Posterior cingulate gyrus (tissue), 11 donors: ENCODE data around the gene ACOXL.
A peak's percentile ranks its signal among the peaks of the same experiment; 100 is the strongest.

Experiments used
- DNase-seq, 10 donors: peaks; one replicate each; pipeline versions ENCODE4 v3.0.0 to v3.0.0-alpha.2; 2020 to 2021; ENCODE audit warnings: mixed read lengths in 3 of 10
- intact Hi-C: fragments of 100-400 bp; cut with DNase I; formaldehyde crosslinking; loops from one replicate; pipeline ENCODE4 v1.15.1; 2023

ACOXL gene

DNA sequence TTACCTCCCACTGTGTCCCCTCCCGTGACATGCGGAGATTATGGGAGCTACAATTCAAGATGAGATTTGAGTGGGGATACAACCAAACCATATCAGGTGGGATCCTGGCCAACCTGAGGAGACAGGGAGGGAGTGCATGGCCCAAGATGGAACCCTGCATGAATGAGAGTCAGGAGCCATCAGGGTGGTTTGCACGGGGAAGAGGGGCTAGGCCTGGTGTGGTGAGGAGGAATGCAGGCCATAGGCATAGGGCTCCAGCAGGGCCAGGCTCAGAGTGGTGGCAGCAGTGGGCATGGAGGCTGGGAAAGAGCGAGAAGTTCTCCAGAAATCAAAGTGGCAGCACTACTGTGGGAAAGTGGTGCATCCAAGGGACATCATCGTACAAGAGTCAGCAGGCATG is 314.3 kb downstream of the ACOXL start:
- no peak for DNase-seq
- intact Hi-C loops = no loop called here

DNA sequence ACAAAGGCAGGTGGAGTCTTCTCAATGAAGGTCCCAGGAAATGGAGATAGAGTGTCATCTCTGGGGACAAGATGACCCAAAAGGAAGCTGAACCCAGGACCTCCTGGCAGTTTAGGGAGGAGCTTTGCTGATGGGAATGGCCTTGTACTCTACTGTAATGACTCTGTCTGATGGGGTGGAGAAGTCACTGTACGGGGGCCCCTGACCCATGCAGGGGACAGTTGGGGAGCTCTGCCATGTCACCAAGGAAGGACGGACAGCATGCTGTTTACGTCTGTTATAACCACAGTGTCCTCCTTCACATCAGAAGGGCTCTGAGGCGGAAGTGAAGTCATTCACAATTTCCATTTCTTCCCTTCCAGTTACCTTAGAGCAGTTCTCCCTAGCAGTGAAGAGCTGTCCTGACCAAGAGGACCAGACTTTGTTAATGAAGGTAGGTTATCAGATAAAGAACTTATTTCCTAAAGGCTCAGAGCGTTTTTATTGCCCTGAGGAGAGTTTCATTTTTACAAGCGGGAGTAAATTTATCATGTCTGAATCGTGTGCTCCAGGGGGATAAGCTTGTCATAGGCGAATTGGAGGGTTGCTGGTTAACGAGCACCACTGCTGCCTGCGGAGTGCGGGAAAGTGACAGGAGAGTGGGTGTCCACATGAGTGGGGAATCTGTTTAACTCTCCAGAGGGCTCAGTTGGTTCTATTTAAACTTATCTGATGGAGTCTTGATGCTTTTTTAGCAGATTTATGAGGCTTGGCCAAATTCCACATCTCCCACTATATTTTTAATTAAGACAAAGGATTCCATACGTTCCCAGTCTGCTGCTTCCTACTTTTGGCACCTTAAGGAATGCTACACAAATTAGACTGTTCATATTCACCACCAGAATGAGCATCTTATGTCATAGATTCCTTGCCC is 316.7 kb downstream of the ACOXL start:
- intact Hi-C loops = no loop called here
- no peak for DNase-seq

DNA sequence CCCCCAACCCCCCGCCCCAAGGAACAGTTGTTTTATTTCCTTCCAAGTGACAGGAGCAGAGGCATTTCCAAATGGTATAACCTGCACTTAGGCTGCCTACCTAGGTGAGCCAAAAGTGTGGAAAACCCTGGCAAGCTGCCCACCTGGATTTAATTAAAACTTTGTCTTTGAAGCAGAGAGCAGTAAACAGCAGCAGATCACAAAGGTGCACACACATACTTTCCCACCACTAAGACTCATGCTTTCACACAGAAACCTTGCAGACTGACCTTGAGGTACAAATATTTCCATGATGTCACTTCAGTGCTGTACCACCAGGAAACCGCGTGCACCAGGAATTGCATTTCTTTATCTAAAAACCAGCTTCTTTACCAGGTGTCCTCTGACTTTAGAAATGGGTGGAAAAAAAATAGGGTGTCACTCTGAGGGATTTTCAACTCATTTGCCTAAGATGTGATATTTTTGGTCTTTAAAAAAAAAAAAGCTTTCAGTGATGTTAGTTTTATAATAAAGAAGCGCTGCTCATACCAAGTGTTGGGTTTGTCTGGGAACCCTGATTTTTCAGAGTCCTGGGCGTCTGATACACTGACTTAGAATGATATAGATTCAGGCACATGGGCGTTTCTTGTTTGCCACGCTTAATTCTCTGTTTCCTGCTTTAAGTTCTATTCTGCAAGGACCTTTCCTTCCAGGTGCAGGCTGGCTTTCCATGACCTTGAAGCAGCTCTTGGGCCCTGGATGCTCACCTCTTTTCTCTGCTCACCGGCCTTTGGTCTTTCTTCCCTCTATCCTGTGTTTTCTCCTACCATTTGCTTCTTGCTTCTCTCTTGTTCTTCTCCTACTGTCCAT is 317.6 kb downstream of the ACOXL start:
- intact Hi-C loops = no loop called here
- DNase-seq = no peak

DNA sequence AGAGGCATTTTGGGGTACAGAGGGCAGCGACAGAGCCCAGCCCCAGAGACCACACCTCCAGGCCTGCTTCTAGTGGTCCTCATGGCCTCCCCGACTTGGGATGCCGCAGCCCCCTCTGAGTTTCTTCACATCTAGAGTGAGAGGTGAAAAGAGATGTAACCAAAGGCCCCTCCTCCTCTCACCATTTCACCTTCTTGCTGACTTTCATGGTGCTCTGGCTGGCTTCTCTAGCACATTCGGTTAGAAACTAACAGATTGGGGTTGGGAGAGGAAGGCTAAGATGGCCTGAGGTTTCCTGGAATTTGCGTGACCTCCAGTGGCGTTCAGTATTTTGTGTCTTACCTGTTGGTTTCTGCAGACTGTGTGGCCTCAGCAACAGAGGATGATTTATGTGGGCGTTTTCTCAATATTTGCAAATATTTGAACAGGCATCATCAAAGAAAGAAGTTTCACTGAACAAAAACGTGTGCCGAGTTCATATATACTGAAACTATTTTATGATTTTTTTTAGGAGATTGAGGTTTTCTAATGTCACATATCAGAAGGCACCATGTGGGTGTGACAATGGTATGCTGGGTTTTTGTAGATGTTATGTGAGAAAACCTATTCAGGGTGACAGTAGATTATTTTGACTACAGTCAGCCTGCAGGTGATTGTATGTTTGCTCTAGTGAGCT is 318.5 kb downstream of the ACOXL start:
- intact Hi-C loops = no loop called here
- no peak for DNase-seq

DNA sequence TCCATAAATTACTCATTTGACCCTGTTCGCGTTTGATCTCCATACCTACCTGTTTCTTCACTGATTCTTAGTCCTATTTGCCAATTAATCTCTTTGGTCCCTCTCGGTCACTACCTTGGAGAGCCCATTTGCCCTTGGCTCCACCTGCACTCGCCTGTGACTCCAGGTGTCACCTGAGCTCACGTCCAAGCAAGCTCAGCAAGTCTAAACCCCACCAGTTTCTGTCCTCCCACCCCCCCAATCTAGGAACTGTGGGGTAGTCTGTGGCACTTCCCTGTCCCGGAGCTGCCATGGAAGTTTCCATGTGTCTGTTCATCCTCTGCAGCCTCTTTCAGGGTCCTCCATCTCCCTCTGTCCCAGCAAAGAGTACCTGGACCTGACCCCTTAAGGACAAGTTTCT is 320.2 kb downstream of the ACOXL start:
- intact Hi-C loops = no loop called here
- no peak for DNase-seq

DNA sequence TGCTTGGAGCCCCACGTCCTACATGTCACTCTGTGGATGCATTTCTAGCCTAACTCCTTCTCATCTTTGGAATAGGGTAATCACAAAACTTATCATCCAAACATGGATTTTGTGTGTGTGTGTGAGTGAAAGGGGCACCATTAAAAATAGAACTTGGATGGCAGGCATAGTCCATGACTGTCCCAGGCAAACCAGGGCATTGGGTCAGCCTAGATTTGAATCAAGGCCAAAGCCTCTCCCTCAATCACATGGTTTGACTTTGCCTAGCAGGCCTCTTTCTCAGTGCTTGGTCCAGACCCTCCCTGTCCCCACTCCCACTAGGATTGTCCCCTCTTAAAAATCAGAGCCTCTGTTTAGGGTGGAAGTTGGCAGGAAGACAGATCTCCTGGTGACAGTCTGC is 320.9 kb downstream of the ACOXL start:
- no peak for DNase-seq
- intact Hi-C loops = no loop called here

DNA sequence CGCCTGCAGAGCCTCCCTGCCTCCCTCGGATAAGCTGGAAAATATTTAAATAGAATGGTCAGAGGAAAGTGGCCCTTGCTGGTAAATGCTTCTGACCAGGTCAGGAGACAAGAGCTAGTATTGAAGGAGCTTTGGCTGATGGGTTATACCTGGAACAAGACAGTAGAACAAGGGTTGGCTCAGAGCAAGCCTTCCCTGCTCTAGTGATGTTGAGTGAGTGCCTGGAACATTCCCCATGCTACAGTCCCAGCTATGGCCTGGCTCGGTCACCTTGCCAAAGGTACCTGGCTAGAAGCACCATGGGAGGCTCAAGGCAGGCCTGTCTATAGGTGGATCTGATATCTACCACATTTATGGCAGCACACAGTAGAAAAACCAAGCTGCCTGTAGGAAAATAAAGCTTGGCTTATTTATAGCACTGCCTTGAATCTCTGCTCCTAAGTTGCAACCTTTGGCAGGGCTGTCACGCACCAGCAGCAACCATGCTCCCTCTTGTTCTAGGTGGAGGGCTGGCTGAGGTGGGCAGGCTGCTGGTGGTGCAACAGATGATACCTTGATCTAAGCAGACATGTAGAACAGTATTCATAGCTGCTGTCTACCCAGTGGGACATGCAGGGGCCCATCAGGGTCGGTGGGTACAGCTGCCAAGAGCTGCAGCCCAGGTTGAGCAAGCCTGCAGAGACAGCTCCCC is 321.6 kb downstream of the ACOXL start:
- intact Hi-C loops = no loop called here
- no peak for DNase-seq

DNA sequence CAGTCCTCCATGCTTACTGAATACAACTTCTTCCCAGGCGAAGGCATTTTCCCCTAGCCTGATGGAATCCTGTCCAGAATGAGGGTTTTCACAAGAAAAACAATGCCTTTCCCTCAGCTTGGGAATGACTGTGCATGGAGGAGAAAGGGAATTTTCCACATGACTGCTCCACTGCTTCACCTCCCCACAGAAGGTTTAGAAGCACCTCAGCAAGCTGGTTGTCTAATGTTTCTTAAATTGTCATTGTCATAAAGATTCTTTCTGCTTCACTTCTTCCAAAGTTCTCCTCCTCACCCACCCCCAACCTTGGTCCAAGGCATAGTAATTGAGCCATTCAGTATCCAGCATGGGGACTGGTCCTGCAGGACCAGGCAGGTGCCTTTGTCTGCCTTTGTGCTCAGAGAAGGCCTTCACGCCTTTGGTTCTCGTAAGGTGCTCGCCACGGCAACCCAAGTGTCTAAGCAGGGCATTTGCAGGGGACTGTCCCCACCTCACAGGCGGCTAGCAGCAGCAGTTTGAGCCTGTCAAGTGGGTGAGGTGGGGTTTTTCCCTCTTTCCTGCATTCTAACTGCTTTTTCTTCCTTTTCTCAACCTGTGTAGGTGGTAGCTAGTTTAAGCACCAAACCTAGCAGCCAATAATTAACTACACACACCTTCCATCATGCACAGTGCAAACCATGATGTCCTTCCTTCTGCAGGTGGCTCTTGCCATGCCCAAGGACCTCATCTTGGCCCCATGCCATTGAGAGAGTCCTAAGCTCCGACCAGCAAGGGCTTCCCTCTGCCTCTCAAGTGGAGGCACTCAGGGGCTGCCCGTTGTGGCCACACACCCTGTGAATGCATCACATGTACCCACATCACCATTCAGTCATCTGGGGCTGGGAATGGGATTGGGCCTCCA is 322.7 kb downstream of the ACOXL start:
- no peak for DNase-seq
- intact Hi-C loops = no loop called here

DNA sequence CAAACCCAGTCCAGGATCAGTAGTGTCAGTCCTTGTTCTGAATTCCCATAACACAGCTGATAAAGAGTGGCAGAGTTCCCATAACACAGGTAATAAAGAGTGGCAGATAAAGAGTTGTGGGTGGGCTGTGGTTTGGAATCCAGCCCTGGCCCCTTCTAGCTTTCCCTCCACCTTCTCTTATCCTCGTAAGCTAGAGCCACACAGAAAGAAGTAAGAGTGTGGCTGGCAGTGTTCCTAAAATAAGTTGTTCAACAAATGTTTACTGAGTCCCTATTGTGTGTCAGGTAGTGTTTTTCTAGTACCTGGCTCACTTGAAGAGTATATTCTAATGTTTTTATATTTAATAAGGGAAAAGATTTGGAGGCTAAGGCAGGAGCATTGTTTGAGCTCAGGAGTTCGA is 323.4 kb downstream of the ACOXL start:
- intact Hi-C loops = no loop called here

DNA sequence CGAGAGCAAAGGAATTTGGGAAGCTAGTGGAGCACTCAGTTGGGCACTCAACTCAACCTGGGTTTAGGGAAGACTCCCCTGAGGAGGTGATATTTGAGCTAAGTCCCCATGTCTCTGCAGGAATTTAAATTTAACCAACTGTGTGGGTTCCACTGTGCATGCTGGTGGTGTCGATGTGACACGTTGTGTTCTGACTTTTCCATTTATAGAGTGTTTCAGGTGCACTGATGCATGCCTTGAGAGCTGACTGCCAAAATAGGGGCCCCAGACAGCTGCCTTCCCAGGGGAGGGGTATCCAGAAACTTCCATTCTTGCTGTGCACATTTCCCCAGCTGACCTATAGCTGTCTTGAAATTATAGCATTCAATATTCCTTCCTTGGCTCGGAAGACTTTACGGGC is 324.7 kb downstream of the ACOXL start:
- DNase-seq = no peak
- intact Hi-C loops = no loop called here

More for the DNA sequence above, 323.4 kb downstream of the ACOXL start:
- DNase-seq = no peak

DNA sequence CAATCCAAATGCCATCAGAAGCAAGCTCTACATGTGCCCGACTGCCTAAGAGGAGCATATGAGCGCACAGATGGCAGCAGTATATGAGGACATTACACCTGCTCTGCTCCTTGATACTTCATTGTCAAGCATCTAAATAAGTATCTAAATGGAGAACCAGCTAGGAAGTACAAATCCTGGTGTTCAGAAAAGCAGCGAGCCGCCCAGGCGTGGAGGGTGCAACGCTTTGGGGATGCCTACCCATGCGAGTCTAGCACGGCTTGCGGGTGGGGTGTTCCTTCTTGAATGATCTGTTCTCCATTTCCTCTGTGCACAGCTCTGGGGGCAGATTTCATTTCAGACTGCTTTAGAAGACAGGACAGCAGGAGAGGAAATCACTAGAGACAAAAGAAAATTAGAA is 325.3 kb downstream of the ACOXL start:
- intact Hi-C loops = no loop called here

DNA sequence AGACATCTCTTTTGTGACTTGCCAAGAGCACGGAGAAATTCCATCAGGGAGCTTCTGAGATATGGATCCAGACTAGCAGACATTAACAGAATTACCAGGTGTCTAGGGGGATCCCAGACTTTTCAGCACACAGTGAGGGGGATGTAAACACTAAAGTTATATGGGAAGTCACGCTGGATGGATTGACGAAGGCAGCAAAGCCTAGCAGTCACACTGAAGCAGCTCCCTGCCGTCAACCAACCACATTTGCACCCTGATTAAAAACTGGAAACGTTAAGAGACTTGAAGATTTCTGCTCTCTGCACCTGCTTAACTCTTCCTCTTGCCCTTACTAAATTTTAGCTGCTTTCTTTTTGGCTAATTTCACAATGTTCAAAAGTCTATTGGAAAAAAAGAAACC is 325.9 kb downstream of the ACOXL start:
- intact Hi-C loops = no loop called here
- DNase-seq = no peak

More for the DNA sequence above, 325.3 kb downstream of the ACOXL start:
- DNase-seq = peak in 3 of 10 donors; percentile 25 to 83 (median 32)

DNA sequence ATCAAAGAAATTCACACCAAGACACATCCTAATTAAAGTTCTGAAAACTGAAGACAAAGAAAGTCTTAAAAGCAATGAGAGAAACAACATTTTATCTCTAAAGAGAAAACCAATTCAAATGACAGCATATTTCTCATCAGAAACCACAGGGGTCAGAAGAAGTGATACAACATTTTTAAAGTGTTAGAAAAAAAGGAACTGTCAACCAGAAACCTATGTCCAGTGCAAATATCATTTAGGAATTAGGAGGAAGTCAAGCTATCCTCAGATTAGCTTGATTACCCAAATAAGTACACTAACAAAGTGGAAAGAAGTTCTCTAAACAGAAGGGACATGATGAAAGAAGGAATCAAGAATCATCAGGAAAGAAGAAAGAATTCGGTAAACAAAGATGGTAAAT is 328.8 kb downstream of the ACOXL start:
- no peak for DNase-seq
- intact Hi-C loops = no loop called here

DNA sequence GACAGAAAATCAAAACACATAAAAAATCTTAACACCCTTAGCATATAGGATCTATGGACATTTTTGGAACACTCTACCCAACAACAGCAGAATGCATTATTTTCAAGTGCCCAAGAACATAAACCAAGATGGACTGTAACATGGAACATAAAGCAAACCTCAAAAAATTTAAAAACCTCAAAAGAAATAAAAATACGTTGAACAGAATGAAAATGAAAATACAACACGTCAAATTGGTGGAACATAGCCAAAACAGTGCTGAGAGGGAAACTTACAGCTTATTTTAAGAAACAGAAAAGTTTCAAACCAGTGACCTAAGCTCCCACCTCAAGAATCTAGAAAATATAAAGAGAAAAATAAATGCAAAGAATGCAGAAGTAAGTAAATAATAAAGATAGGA is 330.0 kb downstream of the ACOXL start:
- intact Hi-C loops = no loop called here
- DNase-seq = no peak

DNA sequence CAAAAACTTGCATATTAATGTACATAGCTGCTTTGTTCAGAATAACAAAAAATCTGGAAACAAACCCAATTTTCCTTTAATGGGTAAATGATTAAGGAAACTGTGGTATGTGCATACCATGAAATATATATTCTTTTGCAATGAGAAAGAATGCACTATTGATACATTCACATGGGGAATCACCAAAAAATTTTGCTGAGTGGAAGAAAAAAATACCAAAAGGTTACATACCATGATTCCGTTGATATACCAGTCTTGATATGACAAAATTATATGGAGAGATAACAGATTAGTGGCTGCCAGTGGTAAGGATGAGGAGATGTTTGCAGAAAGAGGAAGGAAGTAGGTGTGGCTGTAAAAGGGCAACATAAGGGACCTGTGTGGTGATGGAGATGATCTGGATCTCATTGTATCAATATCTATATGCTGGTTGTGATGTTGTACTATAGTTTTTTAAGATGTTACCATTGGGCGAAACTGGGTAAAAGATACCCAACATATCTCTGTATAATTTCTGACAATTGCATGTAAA is 333.8 kb downstream of the ACOXL start:
- intact Hi-C loops = no loop called here
- DNase-seq = no peak

DNA sequence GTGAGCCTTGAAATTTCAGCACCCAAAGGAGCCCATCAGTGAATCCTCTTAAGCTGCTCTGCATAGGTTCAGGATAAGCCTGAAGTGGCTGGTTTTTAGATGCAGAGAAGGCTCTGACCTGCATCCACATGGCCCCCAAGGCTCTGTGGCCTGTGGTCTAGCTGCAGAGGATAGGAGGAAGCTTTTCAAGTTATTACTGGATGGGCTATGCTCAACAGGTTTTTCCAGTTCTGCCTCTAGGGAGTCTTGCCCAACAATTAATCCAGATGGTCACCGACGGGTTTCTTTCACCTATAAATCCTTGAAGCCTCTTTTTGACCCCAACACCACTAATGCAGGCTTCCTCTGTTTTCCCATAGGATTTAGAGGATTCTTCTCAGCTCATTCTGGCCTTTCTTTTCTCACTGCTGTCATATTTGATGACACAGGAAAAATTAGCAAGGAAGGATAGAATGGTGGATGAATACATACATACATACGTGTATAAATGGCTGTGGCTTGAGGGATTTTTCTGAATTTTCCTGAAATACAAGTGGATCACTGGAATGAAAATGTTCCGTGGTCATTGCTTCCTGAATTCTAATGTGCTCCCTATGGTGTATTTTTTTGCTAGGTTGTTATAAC is 336.2 kb downstream of the ACOXL start:
- no peak for DNase-seq
- intact Hi-C loops = no loop called here

DNA sequence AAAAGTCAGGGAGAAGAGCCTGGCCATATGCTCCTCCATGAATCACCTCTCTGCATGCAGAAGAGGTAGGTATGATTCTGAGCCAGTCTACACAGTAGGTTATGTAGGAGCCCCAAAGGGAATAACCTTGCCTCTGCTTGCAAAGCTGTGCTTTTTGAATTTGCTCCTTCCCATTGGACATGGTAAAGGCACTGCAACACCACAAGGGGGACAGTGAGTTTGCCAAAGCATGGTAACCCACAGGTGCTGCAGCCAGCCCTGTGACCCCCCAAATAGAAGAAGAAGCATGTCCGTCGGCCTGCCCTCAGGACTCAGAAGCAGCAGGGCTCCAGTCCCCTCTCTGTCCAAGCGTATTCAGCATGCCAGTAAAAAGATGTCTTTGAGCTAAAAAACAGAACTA is 337.3 kb downstream of the ACOXL start:
- intact Hi-C loops = no loop called here
- no peak for DNase-seq

DNA sequence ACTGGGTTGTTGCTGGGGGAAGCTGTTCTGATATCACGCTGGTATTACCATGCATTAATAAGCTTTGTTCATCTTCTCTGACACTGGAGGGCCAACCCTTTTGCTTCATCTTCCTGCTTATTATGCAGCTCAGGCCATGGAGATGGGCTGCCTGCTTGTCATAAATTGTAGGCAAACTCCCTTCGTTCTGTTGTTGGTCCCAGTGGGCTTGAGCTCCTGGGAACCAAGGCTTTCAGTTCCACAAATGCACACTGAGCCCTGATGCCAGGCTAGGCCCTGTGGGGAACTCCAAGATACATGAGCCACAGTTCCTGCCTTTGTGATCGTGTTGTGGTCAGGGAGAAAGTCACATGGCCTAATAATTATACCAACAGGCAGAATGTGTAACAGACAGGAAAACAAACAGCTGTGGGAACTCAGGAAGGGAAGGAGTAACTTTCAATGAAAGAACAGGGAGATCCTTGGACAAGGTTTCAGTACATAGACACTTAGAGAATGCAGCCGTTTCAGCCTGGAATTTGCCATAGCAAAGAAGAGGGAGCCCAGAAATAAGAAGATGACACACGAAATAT is 339.3 kb downstream of the ACOXL start:
- intact Hi-C loops = no loop called here
- DNase-seq = no peak
